NCI-H446 (cell line): Measurements from ENCODE around the gene CEP135.
"Not testable (repeated sequence)": the region's sequence is repeated elsewhere in the genome, so short reads cannot be mapped to it uniquely, and the experiment has no call there.

ENCODE experiments used
- DNase-seq, 2 experiments: peaks; one replicate each; lab custom pipeline; 2025; lab: John Stamatoyannopoulos, UW

Gene CEP135, protein sequence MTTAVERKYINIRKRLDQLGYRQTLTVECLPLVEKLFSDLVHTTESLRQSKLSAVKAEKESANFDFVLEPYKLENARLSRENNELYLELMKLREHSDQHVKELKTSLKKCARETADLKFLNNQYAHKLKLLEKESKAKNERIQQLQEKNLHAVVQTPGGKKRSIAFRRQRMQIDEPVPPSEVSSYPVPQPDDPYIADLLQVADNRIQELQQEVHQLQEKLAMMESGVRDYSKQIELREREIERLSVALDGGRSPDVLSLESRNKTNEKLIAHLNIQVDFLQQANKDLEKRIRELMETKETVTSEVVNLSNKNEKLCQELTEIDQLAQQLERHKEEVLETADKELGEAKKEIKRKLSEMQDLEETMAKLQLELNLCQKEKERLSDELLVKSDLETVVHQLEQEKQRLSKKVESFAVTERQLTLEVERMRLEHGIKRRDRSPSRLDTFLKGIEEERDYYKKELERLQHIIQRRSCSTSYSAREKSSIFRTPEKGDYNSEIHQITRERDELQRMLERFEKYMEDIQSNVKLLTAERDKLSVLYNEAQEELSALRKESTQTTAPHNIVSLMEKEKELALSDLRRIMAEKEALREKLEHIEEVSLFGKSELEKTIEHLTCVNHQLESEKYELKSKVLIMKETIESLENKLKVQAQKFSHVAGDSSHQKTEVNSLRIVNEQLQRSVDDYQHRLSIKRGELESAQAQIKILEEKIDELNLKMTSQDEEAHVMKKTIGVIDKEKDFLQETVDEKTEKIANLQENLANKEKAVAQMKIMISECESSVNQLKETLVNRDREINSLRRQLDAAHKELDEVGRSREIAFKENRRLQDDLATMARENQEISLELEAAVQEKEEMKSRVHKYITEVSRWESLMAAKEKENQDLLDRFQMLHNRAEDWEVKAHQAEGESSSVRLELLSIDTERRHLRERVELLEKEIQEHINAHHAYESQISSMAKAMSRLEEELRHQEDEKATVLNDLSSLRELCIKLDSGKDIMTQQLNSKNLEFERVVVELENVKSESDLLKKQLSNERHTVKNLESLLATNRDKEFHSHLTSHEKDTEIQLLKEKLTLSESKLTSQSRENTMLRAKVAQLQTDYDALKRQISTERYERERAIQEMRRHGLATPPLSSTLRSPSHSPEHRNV

DNA sequence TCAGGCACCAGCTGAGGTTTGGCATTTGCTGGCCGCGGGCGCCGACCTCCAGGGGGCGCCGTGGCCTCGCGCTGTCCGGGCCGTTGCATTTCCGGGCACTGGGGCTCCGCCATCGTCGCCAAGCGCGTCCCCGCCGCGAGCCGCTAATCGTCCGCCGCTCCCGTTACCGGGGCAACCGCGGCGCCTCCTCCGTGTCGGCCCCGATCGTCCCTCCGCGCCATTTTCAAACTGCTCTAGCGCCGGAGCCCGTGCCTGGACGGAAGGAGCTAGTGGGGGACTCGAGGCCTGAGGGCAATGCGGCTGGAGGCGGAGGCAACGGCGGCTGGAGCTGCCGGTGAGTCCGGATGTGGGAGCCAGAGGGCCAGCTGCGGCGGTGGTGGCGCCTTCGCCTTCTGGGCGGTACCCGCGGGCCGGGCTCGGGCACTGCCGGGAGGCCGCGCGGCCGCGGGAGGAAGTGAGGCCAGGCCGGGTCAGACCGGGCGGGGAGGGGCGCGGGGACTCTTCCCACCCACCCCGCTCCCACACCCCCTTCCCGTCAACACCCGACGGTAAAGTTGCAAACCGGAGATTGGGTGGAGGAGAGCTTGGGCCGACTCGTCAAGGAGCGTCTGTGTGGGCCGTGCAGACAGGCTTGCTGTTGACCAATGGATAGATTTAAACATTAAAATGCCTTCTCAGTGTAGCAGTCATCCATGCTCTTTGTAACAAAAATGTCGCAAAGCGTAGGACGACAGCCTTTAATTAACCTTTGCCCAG, at the start of gene CEP135:
TSS of gene CEP135 (plus strand) at position 220 of the 756 bp plus-strand sequence. CDS start 3,186 bp downstream, outside the sequence.
- DNase-seq = peak; percentile 85 to 96

DNA sequence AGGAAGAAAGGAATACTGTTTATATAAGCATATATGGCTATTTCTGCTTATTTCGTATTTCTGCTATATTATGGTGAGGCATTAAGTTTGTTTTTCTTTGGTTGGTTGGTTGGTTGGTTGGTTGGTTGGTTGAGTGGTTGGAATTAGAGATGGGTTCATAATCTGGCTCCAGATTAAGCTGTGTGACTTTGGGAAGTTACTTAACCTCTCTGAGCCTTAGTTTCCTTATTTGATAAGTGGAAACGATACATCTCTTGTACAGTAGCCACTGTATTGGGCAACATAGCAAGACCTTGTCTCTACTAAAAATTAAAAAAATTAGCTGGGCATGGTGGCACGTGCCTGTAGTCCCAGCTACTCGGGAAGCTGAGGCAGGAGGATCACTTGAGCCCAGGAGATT, 46.1 kb upstream of the CEP135 start:
- no peak for DNase-seq

DNA sequence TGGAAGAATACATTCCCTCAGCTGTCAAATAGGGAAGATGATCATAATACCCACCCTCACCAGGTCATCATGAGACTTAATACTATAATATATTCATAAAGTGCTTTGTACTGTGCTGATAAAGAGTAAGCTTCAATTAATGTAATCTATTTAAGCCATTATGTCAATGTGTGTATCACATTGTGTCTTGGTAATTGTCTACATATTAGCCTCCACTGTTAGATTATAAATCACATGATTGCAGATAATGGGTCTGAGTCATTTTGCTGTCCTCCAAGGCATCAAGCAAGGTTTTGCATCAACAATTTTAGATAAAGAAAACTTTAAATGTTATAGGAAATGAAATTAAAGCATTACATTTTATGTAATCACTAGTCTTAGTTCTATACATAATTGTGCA, 45.2 kb upstream of the CEP135 start:
- DNase-seq = no peak

DNA sequence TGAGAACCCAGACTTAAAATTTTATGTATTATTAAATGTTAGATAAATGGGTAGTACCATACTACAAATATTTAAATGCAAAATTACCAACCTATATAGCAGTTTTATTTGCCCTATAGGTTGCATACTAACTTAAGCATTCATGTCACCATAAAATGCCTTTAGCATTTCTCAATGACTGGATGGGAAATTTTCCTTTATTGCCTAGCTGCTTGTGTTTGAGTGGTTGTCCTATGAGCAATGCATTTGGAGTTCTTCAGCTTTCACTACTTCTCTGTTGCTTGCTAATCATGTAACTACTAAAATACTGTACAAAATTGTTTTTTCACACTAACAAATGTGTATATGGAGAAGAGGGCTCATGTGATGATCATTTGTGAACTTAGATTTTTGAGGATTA, 44.2 kb upstream of the CEP135 start:
- no peak for DNase-seq

DNA sequence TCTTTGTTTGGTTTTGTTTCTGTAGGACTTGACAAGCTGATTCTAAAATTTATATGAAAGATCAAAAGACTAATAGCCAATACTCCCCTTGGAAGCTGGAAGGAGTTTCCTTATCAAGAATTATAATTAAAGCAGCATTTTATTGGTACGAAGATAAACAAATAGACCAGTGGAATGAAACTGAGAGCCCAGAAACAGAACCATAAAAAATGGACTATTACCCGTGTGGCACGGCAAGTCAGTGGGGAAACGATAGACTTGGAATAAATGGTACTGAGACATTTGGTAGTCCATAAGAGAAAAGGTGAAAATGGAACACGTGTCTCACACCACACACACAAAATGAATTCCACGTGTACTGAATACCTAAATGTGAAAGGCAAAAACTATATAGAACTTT, 42.4 kb upstream of the CEP135 start:
- no peak for DNase-seq

DNA sequence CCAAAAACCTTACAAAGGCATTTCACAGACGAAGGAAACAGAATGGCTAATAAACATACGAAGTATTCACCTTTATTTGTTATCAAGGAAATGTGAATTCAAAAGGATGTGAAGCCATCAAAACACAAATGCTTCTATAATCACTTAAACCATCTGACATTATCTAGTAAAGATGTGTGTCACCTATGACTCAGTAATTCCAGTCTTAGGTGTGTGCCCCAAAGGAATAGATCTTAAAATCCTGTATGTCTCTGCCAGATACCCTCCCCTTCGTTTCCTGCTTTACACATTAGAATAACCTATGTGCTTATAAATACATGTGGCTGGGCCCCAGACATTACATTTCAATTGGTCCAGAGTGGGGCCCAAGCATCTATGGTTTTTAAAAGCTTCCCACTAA, 41.8 kb upstream of the CEP135 start:
- no peak for DNase-seq

DNA sequence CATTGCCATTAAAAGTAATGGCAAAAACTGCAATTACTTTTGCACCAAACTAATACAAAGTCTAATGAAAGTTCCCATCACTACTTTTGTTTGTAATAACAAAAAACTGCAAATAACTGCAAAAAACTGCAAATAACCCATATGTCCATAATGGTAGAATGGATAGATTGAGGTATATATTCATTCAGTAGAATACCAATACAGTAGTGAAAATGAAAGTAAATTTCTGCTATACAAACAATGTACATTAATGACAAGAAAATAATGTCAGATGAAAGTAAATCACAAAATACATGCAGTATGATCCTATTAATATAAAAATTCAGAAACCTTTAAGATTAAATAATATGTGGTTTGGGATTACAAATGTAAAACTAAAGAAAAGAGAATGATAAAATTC, 41.3 kb upstream of the CEP135 start:
- no peak for DNase-seq

DNA sequence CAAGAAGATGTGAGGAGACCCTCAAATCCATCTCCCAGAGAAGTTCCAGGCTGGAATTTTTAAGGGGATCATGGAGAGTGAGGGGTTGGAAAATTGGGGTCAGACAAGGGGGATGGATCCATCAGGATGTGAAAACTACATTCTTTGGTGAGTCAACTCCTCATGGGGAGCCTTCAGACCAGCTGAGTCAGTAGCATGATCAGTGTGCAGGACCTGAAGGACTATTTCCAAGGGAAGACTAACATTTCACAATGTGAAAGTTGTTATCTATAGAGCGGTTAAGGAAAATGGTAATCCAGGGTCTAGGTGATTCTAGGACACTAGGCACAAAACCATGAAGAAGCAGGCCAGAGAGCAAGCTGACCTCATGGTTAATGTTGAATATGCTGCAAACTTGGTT, 38.6 kb upstream of the CEP135 start:
- DNase-seq = no peak

DNA sequence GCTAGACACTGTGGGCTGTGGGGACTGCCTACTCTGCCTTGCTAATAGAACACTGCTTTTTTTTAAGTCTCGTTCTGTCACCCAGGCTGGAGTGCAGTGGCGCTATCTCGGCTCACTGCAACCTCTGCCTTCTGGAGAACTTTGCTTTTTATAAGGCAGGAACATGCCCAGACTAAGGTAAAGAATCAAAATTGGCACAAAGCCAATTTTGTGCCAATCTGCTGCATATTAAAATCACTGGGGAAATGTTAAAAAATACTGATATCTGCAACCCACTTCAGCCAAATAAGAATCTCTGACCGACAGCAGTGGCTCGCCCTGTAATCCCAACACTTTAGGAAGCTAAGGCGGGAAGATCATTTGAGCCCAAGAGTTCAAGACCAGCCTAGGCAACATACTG, 36.5 kb upstream of the CEP135 start:
- no peak for DNase-seq

DNA sequence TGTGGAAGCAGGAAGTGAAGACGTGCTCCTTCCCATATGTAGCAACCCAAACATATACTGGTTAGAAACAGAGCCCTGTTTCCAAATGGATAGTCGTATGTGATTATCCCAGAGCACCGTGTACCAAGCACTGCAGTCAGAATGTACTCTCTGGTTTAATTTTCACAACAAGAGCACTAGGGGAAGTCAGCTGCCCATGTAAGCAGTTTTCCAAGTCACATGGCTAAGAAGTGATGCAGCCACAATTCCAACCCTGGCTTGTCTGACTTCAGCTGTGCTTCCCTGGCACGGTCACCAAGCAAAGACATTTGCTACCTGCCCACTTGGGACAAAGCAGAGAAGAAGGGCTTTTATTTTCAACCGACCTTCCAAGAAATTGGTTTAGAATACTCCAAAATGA, 28.2 kb upstream of the CEP135 start:
- DNase-seq = no peak

DNA sequence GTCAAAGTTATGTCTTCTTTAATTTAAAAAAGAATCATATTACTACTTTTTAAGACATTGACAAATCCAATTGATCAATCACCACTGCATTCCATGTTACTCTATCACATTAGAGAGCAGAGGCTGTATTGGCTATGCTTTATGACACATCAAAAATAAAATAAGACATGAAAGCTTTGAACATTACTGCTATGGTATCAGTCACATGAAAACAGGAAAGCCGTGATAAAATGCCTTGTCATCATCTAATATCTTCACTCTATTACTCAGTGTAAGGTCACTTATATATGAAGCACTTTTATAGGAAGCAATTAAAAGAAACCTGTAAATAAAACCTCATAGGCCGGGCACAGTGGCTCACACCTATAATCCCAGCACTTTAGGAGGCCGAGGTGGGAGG, 27.7 kb upstream of the CEP135 start:
- no peak for DNase-seq

DNA sequence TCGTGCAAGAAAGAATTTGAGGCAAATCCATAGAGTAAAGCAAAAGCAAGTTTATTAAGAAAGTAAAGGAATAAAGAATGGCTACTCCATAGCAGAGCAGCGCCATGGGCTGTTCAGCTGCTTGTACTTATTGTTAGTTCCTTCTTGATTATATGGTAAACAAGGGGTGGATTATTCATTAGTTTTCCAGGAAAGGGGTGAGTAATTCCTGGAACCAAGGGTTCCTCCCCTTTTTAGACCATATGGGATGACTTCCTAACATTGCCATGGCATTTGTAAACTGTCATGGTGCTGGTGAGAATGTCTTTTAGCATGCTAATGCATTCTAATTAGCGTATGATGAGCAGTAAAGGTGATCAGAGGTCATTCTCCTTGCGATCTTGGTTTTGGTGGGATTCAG, 23.5 kb upstream of the CEP135 start:
- DNase-seq = no peak

DNA sequence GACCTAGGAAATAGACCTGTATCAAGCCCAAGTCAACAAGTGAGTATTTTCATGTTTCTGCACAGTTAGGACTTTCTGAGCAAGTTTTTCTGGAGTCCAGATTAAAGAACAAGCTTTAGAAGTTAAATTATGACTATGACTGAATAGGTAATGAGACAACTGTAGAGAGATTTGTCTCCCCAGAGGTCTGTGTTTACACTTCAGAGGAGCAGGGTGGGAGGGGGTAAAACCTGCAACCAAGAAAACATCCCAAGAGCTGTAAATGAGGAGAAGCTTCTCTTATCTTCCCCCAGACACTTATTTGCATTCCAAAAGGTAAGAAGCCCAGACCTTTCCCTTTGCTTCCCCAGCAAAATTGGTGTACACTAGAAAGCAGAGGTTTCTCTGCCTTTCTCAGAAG, 22.1 kb upstream of the CEP135 start:
- no peak for DNase-seq

DNA sequence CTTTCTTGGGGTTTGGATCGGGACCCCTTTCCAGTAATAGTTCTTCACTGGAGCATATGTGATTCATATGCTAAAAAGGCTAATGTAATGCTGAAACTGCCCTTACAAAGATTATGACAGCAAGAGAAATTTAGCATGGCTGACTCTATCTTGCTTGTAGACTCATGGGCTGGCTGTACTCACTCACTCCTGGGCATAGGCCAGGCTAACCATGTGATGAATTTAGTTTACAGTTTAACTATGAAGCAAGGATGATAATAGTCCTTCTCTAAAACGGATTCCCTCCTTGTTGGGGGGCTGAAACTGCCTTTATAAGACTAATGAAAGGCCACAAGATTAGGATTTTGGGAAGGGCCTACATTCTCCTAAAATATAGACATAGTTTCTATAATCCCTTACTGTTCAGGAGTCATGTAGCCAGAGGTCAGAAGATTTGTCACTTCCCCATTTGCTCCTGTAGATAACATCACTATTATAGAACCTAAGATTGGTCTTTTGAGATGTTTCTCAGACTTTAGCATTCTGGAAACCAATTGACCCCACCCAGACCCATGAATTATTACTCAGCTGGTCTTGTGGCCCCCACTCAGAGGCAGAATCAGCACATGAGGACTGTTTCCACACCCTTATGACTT, 20.8 kb upstream of the CEP135 start:
- DNase-seq = no peak

DNA sequence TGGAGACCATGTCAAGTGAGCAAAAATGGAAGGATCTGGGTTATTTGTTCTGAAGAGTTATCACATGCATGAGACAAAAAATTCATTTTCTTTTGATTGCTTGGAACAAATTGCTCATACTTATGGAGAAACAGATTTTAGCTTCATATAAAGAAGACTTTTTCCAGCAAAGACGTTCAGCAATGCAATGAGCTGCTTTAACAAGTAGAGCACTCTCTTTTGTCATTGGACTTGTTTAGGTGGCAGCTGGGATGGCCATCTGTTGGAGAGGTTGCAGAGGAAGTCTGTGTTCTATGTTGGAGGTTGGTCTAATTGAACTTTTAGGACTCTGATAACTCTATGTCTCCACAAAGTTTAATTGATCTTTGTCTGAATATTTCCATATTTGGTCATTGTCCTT, 19.9 kb upstream of the CEP135 start:
- no peak for DNase-seq

DNA sequence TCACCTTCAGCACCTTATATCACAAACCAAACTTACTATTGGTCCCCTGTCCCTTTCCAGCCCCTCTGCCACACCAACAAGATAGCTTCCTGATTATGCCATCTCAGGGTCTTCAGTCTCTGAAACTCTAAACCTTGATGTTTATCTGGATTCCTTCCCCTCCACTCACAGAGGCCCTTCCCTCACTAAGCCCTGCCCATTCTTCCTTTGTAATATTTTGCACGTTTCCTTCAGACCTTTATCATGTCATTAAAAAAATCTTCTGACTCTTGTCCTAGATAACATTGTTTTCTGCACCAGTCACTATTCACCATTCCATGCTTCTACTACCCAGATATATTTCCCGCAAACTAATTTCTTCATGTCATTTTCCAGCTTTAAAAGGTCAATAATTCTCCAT, 17.7 kb upstream of the CEP135 start:
- no peak for DNase-seq

DNA sequence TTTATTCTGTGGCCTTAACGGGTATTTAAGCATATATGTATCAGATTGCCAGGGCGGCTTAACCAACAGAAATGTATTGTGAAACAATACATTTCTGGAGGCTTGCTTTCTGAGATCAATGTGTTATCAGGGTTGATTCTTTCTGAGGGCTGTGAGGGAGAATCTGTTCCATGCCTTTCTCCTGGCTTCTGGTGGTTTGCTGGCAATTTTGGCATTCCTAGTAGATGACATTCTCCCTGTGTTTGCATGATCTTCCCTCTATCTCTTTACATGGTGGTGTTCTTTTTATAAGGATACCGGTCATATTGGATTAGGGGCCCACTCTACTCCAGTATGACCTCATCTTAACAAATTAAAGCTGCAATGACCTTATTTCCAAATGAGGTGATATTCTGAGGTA, 16.9 kb upstream of the CEP135 start:
- DNase-seq = no peak

DNA sequence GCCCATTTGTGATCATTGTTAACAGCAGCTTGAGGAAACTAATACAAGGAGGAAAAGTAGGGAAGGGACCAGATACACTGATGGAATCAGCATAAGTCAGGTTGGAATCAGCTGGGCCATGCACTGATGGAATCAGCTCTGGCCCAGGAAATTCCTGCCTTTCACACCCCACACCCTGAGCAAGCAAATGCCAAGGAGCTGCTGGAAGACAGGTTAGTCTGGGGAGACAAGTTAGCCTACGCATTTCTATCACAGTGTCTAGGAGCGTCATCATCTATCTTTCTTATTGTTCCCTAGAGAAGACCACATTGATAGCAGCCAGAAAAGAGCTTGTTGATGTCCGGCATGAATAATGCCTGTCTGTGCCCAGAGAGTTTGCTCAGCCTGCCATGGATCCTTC, 16.2 kb upstream of the CEP135 start:
- no peak for DNase-seq

DNA sequence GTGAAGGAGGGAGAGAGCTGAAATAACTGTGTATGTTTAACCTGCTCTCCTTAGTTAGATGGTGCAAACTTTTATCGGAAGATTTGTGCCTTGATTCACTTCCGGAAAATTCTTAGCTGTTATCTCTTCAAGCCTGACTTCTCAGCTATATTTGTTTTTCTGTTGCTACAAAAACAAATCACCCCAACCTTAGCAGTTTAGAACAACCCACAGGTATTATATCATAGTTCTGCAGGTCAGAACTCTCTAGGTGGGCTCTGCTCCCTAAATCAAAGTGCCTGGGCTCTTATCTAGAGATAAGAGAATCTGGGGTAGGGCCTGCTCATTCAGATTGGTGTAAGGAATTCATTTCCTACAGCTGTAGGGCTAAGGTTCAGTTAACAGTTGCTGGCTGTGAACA, 15.1 kb upstream of the CEP135 start:
- DNase-seq = no peak

DNA sequence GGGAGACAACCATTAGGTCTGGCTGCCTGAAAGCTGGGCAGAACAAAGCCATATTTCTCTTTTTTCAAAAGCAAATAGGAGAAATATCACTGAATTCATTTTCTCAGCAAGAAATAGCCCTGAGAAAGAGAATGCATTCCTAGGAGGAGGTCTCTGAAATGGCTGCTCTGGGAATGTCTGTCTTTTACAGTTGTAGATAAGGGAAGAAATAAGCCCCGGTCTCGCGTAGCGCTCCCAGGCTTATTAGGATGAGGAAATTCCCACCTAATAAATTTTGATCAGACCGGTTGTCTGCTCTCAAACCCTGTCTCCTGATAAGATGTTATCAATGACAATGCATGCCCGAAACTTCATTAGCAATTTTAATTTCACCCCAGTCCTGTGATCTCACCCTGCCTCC, 12.8 kb upstream of the CEP135 start:
- DNase-seq = not testable (repeated sequence)

DNA sequence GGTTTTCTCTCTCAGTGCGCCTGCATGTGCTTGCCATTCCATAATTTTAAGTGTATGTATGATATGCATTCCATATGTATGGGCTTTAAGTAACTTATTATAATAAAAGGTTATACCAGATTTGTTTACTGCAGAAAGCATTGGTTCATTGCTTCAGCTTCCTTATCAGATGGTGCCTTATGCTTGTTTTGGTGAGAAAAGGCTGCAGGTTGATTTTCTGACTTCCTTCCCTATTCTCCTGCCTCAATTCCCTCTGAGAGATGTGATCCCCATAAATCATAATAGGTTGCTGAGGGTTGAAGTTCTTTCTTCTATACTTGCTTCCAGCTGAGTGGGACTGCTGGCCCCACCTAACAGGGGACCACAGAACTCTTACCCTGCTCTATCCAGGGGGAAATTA, 10.3 kb upstream of the CEP135 start:
- DNase-seq = no peak

DNA sequence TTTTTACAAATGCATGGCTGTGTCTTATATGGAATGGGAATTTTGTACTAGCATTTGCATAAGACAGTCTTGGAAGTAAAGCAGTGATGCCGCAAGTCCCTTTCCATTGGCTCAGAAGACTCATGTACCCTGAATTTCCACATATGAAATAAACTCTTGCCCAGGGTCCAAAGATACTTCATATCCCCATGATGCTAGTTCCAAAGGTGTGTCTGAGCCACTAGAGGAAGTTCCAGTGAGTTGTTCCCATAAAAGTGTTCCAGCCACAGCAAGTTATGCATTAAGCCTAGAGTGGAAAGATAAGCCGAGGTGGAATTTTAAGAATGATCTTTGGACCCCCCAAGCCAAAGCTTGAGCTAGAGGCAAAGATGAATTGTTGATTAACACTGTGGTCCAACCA, 9.3 kb upstream of the CEP135 start:
- no peak for DNase-seq
